HL-60 (cell line): ENCODE data around the gene PIP4K2A.

Experiments
- DNase-seq, 2 experiments: peaks; one replicate each; pipeline ENCODE4 v3.0.0-alpha.2; 2010 to 2020; ENCODE audit warnings: low read depth in 1 of 2, low spot score in 1 of 2
- H3K27ac ChIP-seq: fragments of 250-450 bp; sonication (Bioruptor Pico); replicated peaks from 2 replicates; pipeline ENCODE4 v1.5.1; 2020; ENCODE audit warnings: mild to moderate bottlenecking, moderate library complexity
- H3K27me3 ChIP-seq: fragments of 250-450 bp; sonication (Bioruptor Pico); 2 replicates; pipeline ENCODE4 v1.5.1; 2021; ENCODE audit warnings: mild to moderate bottlenecking, moderate library complexity; ENCODE audit not compliant: insufficient read depth, poor library complexity, severe bottlenecking
- H3K4me3 ChIP-seq: replicated peaks from 2 replicates; pipeline ENCODE4 v1.5.1; 2011; ENCODE audit warnings: mild to moderate bottlenecking, control low read depth, low read length; ENCODE audit not compliant: insufficient read depth
- GABPA ChIP-seq: IDR thresholded peaks from 2 replicates; pipeline ENCODE4 v1.6.1; 2012; ENCODE audit warnings: low read depth
- POLR2AphosphoS5 ChIP-seq: IDR thresholded peaks from 2 replicates; pipeline ENCODE4 v1.6.1; 2012; ENCODE audit warnings: low read depth
- SPI1 ChIP-seq: IDR thresholded peaks from 2 replicates; pipeline ENCODE4 v1.6.1; 2012; ENCODE audit warnings: low read depth, mild to moderate bottlenecking, borderline replicate concordance
- TF ChIP-seq, protein P1 (sequence below): IDR thresholded peaks from one replicate; pipeline ENCODE4 v1.5.1; 2011; ENCODE audit warnings: low read length, control low read depth, inconsistent platforms; ENCODE audit not compliant: insufficient read depth
- TF ChIP-seq, protein P2 (sequence below): IDR thresholded peaks from 2 replicates; pipeline ENCODE4 v1.6.1; 2012; ENCODE audit warnings: low read depth; ENCODE audit not compliant: insufficient replicate concordance

Gene PIP4K2A

DNA sequence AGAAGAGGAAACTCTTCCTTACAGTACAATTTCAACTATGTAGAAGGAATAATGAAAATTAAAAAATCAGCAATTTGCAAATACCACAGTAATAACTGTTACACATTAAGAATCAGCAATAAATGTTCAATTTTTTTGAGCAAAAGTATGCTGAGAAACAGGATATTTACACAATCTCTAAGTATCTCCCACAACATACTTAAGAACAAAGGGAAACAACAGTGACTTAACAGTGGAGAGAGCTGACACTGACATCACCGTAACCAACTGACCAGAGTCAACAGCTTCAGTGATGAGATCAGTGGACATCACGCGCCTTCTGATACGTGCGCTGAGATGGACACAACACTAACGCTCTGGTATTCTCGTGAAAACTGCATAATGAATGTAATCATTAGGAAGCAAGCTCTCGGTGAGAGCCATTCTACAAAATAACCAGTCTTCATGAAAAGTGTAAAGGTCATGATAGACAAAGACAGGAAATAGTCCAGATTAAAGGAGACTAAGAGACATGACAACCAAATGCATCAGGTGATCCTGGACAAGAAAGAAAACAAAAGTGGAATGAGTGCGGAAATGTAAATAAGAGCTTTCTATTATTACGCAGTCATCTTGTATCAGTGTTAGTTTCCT lies 82.6 kb downstream of the PIP4K2A start:
- no peak for DNase-seq
- Histone ChIP-seq H3K27me3 (no peaks in the 10 kb centered on the region), H3K4me3 (no peak overlapping the region), H3K27ac (no peak overlapping the region)
- TF ChIP-seq, protein P1, sequence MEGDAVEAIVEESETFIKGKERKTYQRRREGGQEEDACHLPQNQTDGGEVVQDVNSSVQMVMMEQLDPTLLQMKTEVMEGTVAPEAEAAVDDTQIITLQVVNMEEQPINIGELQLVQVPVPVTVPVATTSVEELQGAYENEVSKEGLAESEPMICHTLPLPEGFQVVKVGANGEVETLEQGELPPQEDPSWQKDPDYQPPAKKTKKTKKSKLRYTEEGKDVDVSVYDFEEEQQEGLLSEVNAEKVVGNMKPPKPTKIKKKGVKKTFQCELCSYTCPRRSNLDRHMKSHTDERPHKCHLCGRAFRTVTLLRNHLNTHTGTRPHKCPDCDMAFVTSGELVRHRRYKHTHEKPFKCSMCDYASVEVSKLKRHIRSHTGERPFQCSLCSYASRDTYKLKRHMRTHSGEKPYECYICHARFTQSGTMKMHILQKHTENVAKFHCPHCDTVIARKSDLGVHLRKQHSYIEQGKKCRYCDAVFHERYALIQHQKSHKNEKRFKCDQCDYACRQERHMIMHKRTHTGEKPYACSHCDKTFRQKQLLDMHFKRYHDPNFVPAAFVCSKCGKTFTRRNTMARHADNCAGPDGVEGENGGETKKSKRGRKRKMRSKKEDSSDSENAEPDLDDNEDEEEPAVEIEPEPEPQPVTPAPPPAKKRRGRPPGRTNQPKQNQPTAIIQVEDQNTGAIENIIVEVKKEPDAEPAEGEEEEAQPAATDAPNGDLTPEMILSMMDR, result no peak
- TF ChIP-seq POLR2AphosphoS5, result no peak
- TF ChIP-seq, protein P2, sequence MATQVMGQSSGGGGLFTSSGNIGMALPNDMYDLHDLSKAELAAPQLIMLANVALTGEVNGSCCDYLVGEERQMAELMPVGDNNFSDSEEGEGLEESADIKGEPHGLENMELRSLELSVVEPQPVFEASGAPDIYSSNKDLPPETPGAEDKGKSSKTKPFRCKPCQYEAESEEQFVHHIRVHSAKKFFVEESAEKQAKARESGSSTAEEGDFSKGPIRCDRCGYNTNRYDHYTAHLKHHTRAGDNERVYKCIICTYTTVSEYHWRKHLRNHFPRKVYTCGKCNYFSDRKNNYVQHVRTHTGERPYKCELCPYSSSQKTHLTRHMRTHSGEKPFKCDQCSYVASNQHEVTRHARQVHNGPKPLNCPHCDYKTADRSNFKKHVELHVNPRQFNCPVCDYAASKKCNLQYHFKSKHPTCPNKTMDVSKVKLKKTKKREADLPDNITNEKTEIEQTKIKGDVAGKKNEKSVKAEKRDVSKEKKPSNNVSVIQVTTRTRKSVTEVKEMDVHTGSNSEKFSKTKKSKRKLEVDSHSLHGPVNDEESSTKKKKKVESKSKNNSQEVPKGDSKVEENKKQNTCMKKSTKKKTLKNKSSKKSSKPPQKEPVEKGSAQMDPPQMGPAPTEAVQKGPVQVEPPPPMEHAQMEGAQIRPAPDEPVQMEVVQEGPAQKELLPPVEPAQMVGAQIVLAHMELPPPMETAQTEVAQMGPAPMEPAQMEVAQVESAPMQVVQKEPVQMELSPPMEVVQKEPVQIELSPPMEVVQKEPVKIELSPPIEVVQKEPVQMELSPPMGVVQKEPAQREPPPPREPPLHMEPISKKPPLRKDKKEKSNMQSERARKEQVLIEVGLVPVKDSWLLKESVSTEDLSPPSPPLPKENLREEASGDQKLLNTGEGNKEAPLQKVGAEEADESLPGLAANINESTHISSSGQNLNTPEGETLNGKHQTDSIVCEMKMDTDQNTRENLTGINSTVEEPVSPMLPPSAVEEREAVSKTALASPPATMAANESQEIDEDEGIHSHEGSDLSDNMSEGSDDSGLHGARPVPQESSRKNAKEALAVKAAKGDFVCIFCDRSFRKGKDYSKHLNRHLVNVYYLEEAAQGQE, result no peak
- no peak for TF ChIP-seq SPI1
- no peak for TF ChIP-seq GABPA

- Histone ChIP-seq H3K27ac (peak overlapping the region; percentile 40; the same call in 1 of the 2 replicates), H3K4me3 (no peak overlapping the region), H3K27me3 (no peaks in the 10 kb centered on the region)
- no peak for DNase-seq
- TF ChIP-seq SPI1, result no peak
- no peak for TF ChIP-seq POLR2AphosphoS5
- TF ChIP-seq, protein P2, result no peak
Observed at GRCh38 chr10:22631185-22631584, 83.2 kb downstream of the PIP4K2A start.

DNA sequence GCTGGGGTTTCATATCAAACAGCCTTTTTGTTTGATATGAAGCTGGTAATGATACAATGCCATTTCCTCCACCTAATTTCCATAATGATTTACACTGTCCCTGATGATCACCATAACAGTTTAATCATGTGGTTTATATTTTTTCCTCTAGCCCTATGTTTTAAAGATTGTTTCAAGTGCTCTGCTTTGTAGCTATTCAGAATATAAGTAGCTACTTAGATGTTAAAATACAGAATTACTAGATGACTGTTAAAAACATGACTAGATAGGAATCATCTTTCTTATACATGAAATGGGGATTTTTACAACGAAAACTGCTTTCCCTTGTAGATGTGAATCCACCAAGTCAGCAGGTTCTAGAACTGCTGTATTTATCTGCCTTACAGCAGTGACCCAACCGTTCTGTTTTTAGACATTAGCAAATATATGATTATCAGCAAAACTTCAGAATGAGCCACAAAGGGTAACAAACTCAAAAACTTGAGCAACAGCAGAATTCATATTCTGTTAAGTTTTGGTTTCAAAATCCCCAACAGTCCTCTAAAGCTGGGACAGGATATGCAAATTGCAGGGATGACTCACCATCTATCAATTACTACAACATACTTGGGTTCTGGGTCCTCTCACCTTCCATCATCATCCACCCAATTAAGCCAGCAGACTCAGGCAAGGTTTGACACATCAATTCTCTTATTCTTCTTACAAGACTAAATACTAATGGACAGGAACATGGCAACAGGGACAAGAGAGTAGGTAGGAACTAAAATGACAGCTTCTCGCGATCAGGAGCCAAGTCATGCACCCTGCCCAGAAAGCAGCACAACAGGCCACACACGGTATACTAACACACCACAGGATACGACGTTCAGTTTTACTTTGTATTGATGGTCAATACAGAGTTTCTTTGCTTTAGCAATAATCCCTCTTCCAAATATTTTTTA lies 83.9 kb downstream of the PIP4K2A start:
- Histone ChIP-seq H3K4me3 (no peak overlapping the region), H3K27me3 (no peaks in the 10 kb centered on the region), H3K27ac (peak overlapping the region; percentile 40; the same call in 1 of the 2 replicates)
- DNase-seq, result peak; percentile 15
- TF ChIP-seq SPI1 (no peak), GABPA (no peak), POLR2AphosphoS5 (no peak)
- TF ChIP-seq, protein P1, result no peak
- TF ChIP-seq, protein P2, result no peak
